ENCODE measurements around the gene CHRNA10. TPM values are rescaled to one million over a fixed set of nuclear protein-coding genes. Genes with fewer than 3 reads are reported as not detected.

Gene CHRNA10
- total RNA-seq, 1 donor from 2014 or later, result 1.2 TPM

DNA sequence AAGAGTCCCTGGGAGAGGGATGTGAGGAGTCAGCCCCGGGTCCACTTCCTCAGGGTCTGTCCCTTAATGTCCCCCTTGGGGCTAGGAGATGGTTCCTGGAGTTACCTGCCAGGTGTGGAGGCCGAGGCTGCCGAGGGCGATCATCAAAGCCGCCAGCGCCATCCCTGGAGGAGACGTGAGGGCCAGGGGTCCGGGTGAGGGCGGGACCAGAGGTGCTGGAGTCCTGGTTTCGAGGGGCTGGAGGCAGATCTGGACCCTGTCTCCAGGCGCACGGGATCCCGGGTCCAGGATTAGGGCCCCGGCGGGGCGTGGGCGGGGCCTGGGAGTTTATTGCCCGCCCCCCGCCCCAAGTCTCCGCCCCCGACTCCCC lies 29.5 kb downstream of the CHRNA10 start, which contains the start of gene ART5:
ART5 (minus strand) TSS at position 292 of the 370 bp plus-strand sequence; CDS start at position 162, 130 bp downstream.
- peak; percentile 64 for DNase-seq (ENCODE audit: missing footprints)
- intact Hi-C loops (cut with DNase I), result loop anchor here (5.0 kb wide), 1 partner anchor 41 kb away; no protein-coding TSS in a partner anchor
- ATAC-seq, result no peak

DNA sequence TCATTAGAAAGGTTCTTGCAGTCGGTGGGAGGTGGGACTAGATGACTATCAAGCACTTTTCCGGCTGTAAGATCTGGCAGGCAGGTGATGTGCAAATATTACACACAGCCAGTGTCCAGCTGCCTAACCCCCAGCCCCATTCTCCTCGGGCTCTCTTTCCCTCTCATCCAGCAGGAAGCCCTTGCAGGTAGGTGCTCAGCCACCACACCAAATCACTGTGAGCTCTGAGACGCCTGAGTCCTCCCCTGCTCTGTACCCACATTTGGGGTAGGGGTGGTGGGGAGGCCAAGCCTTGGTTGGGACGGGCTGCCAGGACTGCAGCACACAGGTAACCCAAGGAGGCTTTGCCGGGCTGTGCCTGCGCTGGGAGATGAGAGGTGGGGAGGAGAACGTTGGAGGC lies 30.0 kb downstream of the CHRNA10 start:
- intact Hi-C loops (cut with DNase I), result loop anchor here (5.0 kb wide), 1 partner anchor 41 kb away; no protein-coding TSS in a partner anchor
- DNase-seq (ENCODE audit: missing footprints), result no peak

DNA sequence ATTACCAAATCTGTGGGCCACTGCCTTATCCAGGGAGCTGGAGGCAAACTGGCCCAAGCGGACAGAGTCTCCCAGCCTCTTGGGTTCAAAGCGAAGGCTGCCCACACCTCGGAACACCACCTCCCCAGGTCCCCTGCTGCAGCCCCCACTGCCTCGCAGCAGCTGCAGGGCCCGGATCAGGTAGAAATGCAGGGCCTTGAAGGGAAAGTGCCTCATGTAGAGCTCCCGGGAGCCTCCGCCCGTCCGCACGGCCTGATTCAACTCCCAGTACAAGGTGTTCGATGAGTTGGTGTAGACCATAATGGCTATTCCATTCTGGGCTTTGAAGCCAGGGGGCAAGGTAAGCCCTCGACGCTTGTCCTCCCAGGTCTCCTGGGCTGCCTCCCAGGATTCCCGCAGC lies 31.3 kb downstream of the CHRNA10 start:
- DNase-seq (ENCODE audit: missing footprints) (peak; percentile 66), ATAC-seq (no peak)
- intact Hi-C loops (cut with DNase I), result loop anchor here (5.0 kb wide), 1 partner anchor 42 kb away; no protein-coding TSS in a partner anchor

More for the DNA sequence above, 30.0 kb downstream of the CHRNA10 start:
- ATAC-seq, result no peak

DNA sequence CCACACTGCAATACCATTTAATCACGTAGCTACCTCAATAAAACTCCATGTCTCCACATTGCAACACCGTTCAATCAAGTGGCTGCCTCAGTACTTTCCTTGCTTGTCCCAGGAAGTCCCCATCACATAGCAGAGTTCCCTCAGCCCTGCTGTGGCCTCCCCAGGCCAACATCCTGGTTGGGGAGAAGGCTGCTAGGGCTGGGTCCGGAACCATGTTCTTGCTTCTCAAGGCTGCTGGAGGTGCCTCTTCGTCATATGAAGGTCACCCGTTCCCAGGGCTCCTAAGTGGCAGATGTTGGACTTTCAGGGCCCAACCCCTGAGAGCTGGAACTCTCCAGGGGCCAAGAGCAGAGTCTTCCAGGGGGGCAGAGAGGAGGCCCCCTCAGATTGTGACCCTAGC lies 32.7 kb downstream of the CHRNA10 start:
- ATAC-seq, result no peak
- intact Hi-C loops (cut with DNase I), result no loop called here
- no peak for DNase-seq (ENCODE audit: missing footprints)

DNA sequence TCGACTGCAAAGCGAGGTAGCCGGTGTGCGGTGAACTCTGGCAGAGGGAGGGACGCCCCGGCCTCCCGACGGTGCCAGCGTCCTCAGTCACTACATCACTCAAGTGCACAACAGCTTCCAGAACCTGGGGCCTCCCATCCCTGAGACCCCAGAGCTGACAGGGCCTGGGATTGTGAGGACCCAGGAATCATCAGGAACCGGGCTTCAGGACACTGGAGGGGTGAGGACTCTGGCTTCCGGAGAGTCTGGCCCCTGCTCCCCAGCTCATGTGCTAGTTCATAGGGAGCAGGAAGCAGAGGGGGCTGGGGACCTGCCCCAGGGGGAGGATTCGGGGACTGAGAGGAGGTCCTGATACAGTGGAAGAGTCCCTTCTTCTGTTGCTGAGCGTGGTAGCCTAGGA lies 34.0 kb downstream of the CHRNA10 start:
- intact Hi-C loops (cut with DNase I), result no loop called here
- ATAC-seq (no peak), DNase-seq (ENCODE audit: missing footprints) (no peak)

DNA sequence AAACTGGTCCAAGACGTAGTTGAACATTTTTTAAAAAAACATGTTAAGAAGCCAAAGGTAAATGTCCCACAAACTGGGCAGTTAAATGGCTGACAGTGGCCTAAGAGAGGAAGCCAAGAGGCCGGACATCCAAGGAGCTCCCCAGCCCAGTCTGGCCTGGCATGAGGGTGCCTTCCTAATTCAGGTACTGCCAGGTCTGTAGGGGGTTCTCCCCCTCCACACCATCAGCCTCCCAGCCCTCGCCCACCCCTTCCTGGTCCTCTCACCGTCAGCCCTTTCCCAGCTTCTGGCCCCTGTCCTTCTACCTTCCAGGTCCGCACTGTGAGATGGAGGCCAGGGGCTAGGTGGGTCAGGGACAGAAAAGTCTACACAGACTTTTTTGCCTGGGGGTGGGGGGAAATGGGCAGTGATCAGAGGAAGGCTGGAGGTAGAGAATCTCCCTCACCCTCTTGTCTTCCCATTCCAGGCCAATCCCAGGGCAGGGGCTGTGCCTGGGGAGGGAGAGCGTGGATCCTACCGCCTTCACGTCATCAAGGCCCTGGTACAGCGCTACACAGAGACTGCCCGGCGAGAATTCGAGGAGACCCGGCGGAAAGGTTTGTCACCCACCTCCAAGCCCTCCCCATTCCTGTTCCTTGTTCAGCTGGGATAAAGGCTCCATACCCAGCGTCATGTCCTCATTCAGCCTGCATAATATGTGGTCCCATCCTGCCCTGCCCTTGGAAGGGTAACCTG lies 35.4 kb downstream of the CHRNA10 start:
- DNase-seq (ENCODE audit: missing footprints), result no peak
- intact Hi-C loops (cut with DNase I), result no loop called here
- ATAC-seq, result no peak

DNA sequence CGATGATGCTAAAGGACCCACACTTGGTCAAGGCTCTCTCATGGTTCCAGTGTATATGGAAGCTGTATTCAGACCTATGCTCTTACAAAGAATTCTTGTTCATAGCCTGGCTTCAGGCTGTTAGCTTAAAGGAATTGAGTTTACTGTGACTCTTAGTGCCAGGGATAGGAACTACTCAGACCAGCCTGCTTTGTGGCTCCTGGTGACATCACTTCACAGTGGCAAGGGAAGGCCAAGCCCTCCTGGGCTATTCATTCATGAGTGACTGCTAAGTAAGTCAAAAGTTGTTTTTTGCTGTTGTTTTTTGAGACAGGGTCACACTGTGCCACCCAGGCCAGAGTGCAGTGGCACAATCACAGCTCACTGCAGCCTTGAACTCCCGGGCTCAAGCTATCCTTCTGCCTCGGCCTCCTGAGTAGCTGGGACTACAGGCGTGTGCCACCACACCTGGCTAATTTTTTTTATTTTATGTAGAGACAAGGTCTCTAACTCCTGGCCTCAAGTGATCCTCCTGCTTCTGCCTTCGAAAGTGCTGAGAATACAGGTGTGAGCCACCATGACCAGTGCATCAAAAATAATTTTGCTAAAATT lies 39.0 kb downstream of the CHRNA10 start:
- intact Hi-C loops (cut with DNase I), result no loop called here
- ATAC-seq (no peak), DNase-seq (ENCODE audit: missing footprints) (no peak)

DNA sequence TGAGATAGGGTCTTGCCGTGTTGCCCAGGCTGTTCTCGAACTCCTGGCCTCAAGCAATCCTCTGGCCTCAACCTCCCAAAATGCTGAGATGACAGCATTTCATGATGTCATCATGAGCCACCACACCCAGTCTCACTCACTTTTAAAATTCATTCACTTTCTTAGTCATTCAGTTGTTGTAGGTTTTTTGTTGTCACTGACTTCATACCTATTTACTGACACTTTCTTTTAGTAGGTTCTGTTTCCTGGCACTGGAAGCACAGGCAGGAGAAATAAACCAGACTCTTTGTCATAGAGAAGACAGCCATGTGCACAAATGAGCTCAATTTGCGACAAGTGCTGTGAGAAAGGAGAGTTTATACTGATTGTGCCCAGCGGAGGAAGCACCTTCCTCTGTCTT lies 39.9 kb downstream of the CHRNA10 start:
- DNase-seq (ENCODE audit: missing footprints) (no peak), ATAC-seq (no peak)
- intact Hi-C loops (cut with DNase I), result no loop called here

DNA sequence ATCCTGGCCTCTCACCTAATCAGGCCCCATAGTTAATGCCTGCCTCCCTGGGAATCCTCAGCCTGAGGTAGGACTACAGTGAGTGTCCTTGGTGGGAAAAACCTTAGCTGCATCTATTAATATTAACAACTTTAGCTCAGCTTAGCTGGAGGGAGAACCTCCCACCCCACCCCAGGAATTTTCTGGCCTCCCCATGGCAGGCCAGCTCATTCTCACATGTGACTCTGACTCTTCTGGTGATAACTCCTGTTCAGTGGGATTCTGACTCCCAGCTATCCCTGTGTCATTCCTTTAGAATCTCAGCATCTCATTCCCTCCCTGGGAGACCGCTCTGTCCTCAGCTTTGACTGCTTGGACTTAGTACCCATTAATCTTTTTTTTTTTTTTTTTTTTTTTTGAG lies 43.9 kb downstream of the CHRNA10 start:
- ATAC-seq, result no peak
- no peak for DNase-seq (ENCODE audit: missing footprints)
- intact Hi-C loops (cut with DNase I), result no loop called here

DNA sequence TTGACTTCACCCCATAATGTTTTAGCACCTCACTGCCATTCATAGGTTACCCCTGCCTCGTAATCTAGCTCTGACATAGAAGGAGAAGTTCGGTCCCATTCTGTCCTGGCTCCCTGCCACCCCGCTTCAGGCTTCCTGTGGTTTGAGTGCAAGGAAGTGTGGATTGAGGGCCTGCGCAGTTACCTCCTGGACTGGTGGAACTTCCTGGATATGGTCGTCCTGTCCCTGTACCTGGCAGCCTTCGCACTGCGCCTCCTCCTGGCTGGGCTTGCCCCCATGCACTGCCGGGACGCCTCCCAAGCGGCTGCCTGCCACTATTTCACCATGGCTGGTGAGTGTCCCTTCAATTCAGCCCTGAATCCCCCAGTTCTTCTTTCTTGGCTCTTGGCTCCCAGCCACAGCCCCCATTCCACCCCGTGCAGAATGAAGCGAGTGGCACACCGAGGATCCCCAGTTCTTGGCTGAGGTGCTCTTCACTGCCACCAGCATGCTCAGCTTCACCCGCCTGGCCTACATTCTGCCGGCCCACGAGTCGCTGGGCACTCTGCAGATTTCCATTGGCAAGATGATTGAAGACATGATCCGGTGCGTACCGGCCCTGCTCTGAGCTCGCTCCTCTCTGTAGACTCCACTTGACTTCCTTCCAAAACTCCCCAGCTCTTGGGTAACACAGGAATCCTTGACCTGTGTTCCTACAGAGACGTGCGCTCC lies 44.8 kb downstream of the CHRNA10 start:
- ATAC-seq (no peak), DNase-seq (ENCODE audit: missing footprints) (peak; percentile 84)
- intact Hi-C loops (cut with DNase I), result no loop called here

DNA sequence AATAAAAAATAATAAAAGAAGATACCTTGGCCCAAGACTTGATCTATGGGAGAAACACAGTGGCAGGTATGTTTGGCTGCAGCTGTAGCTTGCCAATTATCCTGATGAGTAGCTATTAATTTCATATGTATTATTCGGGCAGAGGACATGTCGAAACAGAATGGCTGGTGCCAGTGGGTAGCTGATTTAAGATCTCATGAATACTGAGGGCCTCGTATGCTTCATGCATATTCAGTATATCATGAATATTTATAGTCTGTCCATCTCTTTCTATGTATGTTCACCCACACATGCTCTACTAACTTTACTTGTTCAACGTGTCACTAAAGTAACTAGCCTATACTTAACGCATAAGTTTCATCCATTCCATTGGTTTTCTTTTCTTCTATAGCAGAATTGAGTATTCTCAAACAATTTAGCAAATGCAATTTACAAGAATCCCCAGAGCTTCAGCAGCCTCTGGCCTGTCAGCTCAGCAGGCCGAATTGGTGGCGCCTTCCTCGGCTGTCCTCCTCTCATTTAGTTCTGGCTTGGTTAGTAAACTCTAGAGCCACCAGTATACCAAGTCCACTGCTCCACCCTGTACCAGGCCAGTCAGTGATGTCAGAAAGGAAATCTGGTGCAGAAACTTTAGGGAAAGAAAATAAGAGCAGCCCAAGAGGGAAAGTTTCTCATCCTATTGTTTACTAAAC lies 47.3 kb downstream of the CHRNA10 start:
- intact Hi-C loops (cut with DNase I), result no loop called here
- ATAC-seq (no peak), DNase-seq (ENCODE audit: missing footprints) (no peak)

DNA sequence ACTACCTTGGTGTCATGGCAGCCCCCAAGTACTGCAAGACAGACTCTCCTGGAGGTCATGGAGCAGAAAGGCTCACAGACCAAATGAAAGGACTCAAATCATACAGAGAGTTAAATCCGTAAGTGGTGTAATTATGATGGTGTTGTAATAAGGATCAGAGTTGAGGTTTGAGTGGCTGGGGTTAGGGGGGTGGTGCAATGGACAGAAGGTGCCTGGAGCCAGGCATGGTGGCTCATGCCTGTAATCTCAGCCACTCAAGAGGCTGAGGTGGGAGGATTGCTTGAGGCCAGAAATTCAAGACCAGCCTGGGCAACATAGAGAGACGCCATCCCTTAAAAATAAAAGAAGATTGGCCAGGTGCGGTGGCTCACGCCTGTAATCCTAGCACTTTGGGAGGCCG lies 48.1 kb downstream of the CHRNA10 start:
- DNase-seq (ENCODE audit: missing footprints) (no peak), ATAC-seq (no peak)
- intact Hi-C loops (cut with DNase I), result no loop called here

DNA sequence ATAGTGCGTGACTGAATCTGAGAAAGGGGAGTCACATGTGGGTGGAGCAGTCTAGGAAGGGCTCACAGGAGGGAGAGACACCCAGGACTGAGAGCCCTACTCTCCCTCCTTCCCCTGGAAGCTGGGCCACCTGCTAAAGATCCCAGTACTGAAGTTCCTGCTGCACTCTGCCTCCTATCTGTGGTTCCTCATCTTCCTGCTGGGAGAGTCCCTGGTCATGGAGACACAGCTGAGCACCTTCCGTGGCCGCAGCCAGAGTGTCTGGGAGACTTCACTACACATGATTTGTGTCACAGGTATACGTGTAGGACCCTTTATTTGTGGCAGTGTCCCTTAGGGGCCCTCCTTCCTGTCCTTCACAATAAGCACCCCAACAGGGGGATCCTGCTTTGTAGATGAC lies 48.7 kb downstream of the CHRNA10 start:
- ATAC-seq (no peak), DNase-seq (ENCODE audit: missing footprints) (no peak)
- intact Hi-C loops (cut with DNase I), result no loop called here

DNA sequence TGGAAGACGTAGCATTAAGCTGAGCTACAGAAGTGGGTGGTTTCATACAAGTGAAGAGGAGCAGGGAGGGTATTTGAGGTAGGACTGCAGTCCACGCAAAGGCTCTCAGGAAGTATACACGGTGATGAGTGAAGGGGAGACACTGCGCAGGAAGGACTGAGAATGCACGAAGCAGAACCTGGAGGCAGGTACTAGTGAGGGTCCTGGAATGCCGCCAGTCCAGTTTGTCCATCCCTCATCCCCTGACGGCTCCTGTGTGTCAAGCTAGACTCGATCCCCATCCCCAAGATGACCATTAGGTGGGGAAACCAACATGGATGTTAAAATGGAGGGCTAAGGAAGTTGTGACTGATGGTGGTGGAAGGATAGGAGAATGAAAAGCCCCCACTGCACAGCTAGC lies 53.2 kb downstream of the CHRNA10 start:
- ATAC-seq (no peak), DNase-seq (ENCODE audit: missing footprints) (no peak)
- intact Hi-C loops (cut with DNase I), result no loop called here

DNA sequence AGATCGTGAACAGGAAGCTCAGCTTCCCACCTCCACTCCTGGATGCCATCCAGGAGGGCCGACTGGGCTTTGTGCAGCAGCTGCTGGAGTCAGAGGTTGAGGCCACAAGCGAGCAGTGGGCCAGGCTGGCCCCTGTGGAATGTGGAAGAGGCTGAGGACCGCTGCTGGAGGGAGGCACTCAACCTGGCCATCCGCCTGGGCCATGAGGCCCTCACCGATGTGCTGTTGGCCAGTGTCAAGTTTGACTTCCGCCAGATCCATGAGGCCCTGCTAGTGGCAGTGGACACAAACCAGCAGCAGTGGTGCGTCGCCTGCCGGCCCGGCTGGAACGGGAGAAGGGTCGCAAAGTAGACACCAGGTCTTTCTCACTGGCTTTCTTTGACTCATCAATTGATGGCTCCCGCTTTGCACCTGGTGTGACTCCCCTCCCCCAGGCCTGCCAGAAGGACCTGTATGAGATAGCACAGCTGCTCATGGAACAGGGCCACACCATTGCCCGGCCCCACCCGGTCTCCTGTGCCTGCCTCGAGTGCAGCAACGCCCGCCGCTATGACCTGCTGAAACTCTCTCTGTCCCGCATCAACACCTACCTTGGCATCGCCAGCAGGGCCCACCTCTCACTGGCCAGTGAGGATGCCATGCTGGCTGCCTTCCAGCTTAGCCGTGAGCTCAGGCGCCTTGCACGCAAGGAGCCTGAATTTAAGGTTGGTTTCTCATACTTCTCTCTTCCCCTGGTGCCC lies 54.3 kb downstream of the CHRNA10 start:
- intact Hi-C loops (cut with DNase I), result no loop called here
- ATAC-seq, result no peak
- DNase-seq (ENCODE audit: missing footprints), result no peak

DNA sequence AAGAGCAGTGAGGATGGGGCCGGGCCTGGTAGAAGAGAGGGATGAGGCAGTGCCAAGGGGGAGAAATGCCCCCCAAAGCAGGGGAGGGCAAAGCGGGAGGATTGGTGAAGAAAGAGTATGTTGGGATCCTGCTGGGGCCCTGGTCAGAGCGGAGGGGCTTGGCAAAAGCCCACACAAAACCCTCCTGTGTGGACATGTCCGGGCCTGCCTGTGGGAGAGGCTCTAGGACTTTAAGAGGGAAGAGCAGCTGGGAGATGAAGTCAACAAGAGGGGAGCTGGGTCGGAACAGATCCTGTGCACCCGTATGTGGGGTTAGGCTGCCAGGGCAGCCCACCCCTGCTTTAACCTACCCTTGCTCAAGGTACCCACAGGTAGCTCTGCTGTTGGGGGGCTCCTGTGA lies 55.2 kb downstream of the CHRNA10 start:
- intact Hi-C loops (cut with DNase I), result no loop called here
- DNase-seq (ENCODE audit: missing footprints), result no peak
- no peak for ATAC-seq
